SK-N-MC (cell line): Measurements from ENCODE around the gene TM7SF2.

ENCODE experiments used
- DNase-seq: peaks from one replicate; pipeline ENCODE4 v3.0.0-alpha.2; 2011; ENCODE audit warnings: low read depth, low spot score
- H3K27ac ChIP-seq: fragments of 200-600 bp; sonication (generic); 2 replicates; pipeline ENCODE4 v1.5.1; 2016; ENCODE audit warnings: mixed run types
- H3K36me3 ChIP-seq: fragments of 200-600 bp; sonication (generic); 2 replicates; pipeline ENCODE4 v1.6.1; 2017; ENCODE audit warnings: antibody characterized with exemption, low read length, mixed read lengths; ENCODE audit not compliant: insufficient read depth
- H3K4me3 ChIP-seq: fragments of 200-600 bp; sonication (generic); 2 replicates; pipeline ENCODE4 v1.5.1; 2016
- H3K9ac ChIP-seq: fragments of 200-600 bp; sonication (generic); 2 replicates; pipeline ENCODE4 v1.8.0; 2017; ENCODE audit warnings: mixed run types, mixed read lengths; ENCODE audit not compliant: insufficient read length
- H3K9me3 ChIP-seq: fragments of 200-600 bp; sonication (generic); 2 replicates; pipeline ENCODE4 v1.6.1; 2017; ENCODE audit warnings: low read depth, mild to moderate bottlenecking, antibody characterized with exemption, low read length, moderate library complexity, mixed read lengths
- EZH2 ChIP-seq: fragments of 200-600 bp; sonication (generic); IDR thresholded peaks from one replicate; pipeline ENCODE4 v1.6.1; 2017; ENCODE audit warnings: antibody characterized with exemption
- FOXP2 ChIP-seq: optimal IDR thresholded peaks from 2 replicates; pipeline ENCODE3; 2011; ENCODE audit warnings: mild to moderate bottlenecking, moderate library complexity; ENCODE audit not compliant: insufficient read depth; ENCODE audit errors: extremely low read length, control extremely low read depth
- POLR2AphosphoS5 ChIP-seq: IDR thresholded peaks from 2 replicates; pipeline ENCODE4 v1.6.1; 2012; ENCODE audit warnings: mild to moderate bottlenecking, low read depth, low read length, borderline replicate concordance

The TM7SF2 gene

GRCh38 chr11:65129649-65130441 is 18.2 kb downstream of the TM7SF2 start:
- TF ChIP-seq POLR2AphosphoS5 (no peak), EZH2 (no peak), FOXP2 (no peak)
- DNase-seq = no peak
- Histone ChIP-seq H3K36me3 (peaks cover 37% of the 10 kb centered on the region), H3K4me3 (no peak overlapping the region), H3K9me3 (no peaks in the 10 kb centered on the region), H3K27ac (no peak overlapping the region), H3K9ac (no peak overlapping the region)

GRCh38 chr11:65130631-65131416 is 19.2 kb downstream of the TM7SF2 start:
- H3K9me3 ChIP-seq = no peaks in the 10 kb centered on the region
- no peak overlapping the region for H3K27ac ChIP-seq
- H3K36me3 ChIP-seq = peaks cover 33% of the 10 kb centered on the region; the same call in 1 of the 2 replicates
- no peak overlapping the region for H3K4me3 ChIP-seq
- DNase-seq = no peak
- no peak overlapping the region for H3K9ac ChIP-seq
- TF ChIP-seq FOXP2 (no peak), POLR2AphosphoS5 (no peak), EZH2 (no peak)

GRCh38 chr11:65131417-65131776 is 19.7 kb downstream of the TM7SF2 start:
- peaks cover 29% of the 10 kb centered on the region; the same call in 1 of the 2 replicates for H3K36me3 ChIP-seq
- H3K27ac ChIP-seq = no peak overlapping the region
- no peak overlapping the region for H3K4me3 ChIP-seq
- H3K9ac ChIP-seq = no peak overlapping the region
- no peaks in the 10 kb centered on the region for H3K9me3 ChIP-seq
- no peak for DNase-seq
- TF ChIP-seq EZH2 = no peak
- no peak for TF ChIP-seq FOXP2
- no peak for TF ChIP-seq POLR2AphosphoS5

- TF ChIP-seq EZH2 = no peak
- TF ChIP-seq FOXP2 = no peak
- no peak for TF ChIP-seq POLR2AphosphoS5
- H3K27ac ChIP-seq = no peak overlapping the region
- no peak overlapping the region for H3K4me3 ChIP-seq
- H3K9me3 ChIP-seq = no peaks in the 10 kb centered on the region
- H3K36me3 ChIP-seq = peaks cover 24% of the 10 kb centered on the region; the same call in 1 of the 2 replicates
- no peak for DNase-seq
- no peak overlapping the region for H3K9ac ChIP-seq
These were observed 20.2 kb downstream of the TM7SF2 start for GRCh38 chr11:65131895-65132237.

DNA sequence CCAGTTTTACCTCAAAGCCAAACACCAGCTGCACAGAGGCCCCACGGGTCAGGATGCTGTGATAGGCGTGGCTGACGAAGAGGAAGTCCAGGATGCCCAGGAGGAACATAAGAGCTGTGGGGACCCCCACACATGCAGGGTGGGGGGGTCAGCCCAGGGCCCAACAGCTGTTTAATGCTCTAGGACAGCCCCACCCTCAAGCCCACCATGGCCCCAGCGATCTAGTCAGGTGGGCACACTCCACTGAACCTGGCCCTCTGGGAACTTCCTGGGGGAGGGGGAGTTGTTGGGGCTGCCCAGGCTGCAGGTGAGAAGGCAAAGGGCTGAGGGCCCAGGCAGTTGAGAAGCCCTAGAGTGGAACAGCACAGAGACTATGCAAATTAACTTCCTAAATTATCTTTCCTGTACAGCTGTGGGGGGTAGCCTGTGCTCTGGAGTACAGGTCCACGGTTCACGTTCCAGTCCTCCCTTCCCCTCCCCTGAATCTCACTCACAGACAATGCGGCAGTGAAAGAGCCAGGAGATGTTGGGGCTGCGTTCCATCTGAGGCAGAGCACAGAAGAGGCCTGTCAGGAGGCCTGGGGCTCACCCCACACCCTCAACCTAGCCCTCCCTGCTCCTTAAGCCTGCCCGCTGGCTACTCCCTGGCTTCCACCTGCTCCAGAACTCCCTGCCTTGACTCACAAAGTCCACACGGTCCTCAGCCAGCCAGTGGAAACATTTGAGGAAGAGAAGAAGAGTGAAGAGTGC is 20.7 kb downstream of the TM7SF2 start:
- no peaks in the 10 kb centered on the region for H3K9me3 ChIP-seq
- no peak for TF ChIP-seq FOXP2
- no peak for TF ChIP-seq POLR2AphosphoS5
- no peak for TF ChIP-seq EZH2
- no peak overlapping the region for H3K27ac ChIP-seq
- peaks cover 24% of the 10 kb centered on the region; the same call in 1 of the 2 replicates for H3K36me3 ChIP-seq
- H3K4me3 ChIP-seq = no peak overlapping the region
- no peak overlapping the region for H3K9ac ChIP-seq
- DNase-seq = no peak

GRCh38 chr11:65132988-65133700 is 21.5 kb downstream of the TM7SF2 start:
- peak overlapping the region; percentile 100 for H3K4me3 ChIP-seq
- TF ChIP-seq POLR2AphosphoS5 = no peak
- no peak for TF ChIP-seq FOXP2
- TF ChIP-seq EZH2 = no peak
- H3K9ac ChIP-seq = peak overlapping the region; percentile 99
- peaks cover 17% of the 10 kb centered on the region; the same call in 1 of the 2 replicates for H3K36me3 ChIP-seq
- no peak for DNase-seq
- no peak overlapping the region for H3K27ac ChIP-seq
- no peaks in the 10 kb centered on the region for H3K9me3 ChIP-seq

GRCh38 chr11:65133724-65134123 is 22.1 kb downstream of the TM7SF2 start:
- H3K9me3 ChIP-seq = no peaks in the 10 kb centered on the region
- H3K4me3 ChIP-seq = peak overlapping the region; percentile 100
- H3K27ac ChIP-seq = no peak overlapping the region
- no peak for DNase-seq
- H3K36me3 ChIP-seq = peaks cover 11% of the 10 kb centered on the region; the same call in 1 of the 2 replicates
- no peak for TF ChIP-seq POLR2AphosphoS5
- TF ChIP-seq EZH2 = no peak
- TF ChIP-seq FOXP2 = no peak
- H3K9ac ChIP-seq = peak overlapping the region; percentile 99
